ENCODE results near the gene CARD8. TPM values are rescaled to one million over a fixed set of nuclear protein-coding genes. Genes with fewer than 3 reads are reported as not detected.
A peak's percentile ranks its signal among the peaks of the same experiment; 100 is the strongest.

Gene CARD8
- total and polyA plus RNA-seq, 7 experiments from 2014 or later: 73.6 to 301 (median 165) TPM

DNA sequence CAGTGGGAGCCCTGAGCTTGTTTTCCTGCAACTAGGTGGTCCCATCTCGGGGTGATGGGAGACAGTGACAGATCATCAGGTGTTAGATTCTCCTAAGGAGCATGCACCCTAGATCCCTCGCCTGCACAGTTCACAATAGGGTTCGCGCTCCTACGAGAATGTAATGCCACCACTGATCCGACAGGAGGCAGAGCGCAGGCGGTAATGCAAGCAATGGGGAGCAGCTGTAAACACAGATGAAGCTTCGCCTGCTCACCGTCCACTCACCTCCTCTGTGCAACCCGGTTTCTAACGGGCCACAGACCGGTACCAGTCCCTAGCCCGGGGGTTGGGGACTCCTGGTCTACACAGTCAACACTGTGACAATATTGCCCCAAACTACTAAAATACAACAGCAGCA, 38.8 kb downstream of the CARD8 start:
- Histone ChIP-seq H3K36me3 (ENCODE audit: control insufficient read depth in 2 of 3, insufficient read depth in 3 of 3, low read length in 3 of 3) (peaks cover 6 to 59% (median 8%) of the 10 kb centered on the region in 3 experiments), H3K4me1 (ENCODE audit: control insufficient read depth in 2 of 2, insufficient read depth in 2 of 2, low read length in 2 of 2) (no peaks in the 10 kb centered on the region), H3K4me3 (ENCODE audit: low read length) (no peak overlapping the region), H3K9me3 (ENCODE audit: control insufficient read depth in 2 of 3, low read length in 3 of 3) (no peaks in the 10 kb centered on the region), H3K27me3 (ENCODE audit: control insufficient read depth in 2 of 2, insufficient read depth in 2 of 2, low read length in 2 of 2) (no peaks in the 10 kb centered on the region), H3K27ac (ENCODE audit: low read depth, low read length) (no peak overlapping the region)
- ChIA-PET POLR2A (interaction anchor here (1.4 to 3.3 kb wide), 2 partner anchors 13 to 17 kb away, joined by 3 to 14 read pairs; no protein-coding TSS in a partner anchor), CTCF (interaction anchor here (1.6 kb wide), 1 partner anchor 38 kb away, joined by 3 read pairs; no protein-coding TSS in a partner anchor)
- Mint-ChIP-seq H3K4me1 (peaks cover 0 to 28% (median 6%) of the 10 kb centered on the region in 7 donors), H3K27me3 (no peaks in the 10 kb centered on the region), H3K36me3 (peaks cover 0 to 66% (median 45%) of the 10 kb centered on the region in 5 donors), H3K4me3 (no peak overlapping the region), H3K27ac (peak overlapping the region in 1 of 9 donors; percentile 4), H3K9me3 (no peaks in the 10 kb centered on the region)
- intact Hi-C loops (cut with micrococcal nuclease): no loop called here
- DNase-seq: no peak
- no peak for ATAC-seq

GRCh38 chr19:48213959-48214358, 41.8 kb downstream of the CARD8 start:
- ATAC-seq (no peak), DNase-seq (no peak)
- H3K36me3 Mint-ChIP-seq: peaks cover 0 to 59% (median 47%) of the 10 kb centered on the region in 5 donors
- Histone ChIP-seq H3K36me3 (ENCODE audit: control insufficient read depth in 2 of 3, insufficient read depth in 3 of 3, low read length in 3 of 3) (peaks cover 6 to 51% (median 8%) of the 10 kb centered on the region in 3 experiments), H3K27ac (ENCODE audit: low read depth, low read length) (no peak overlapping the region), H3K4me3 (ENCODE audit: low read length) (no peak overlapping the region), H3K4me1 (ENCODE audit: control insufficient read depth in 2 of 2, insufficient read depth in 2 of 2, low read length in 2 of 2) (no peaks in the 10 kb centered on the region), H3K27me3 (ENCODE audit: control insufficient read depth in 2 of 2, insufficient read depth in 2 of 2, low read length in 2 of 2) (no peaks in the 10 kb centered on the region), H3K9me3 (ENCODE audit: control insufficient read depth in 2 of 3, low read length in 3 of 3) (no peaks in the 10 kb centered on the region)
- H3K4me1 Mint-ChIP-seq: peaks cover 5 to 48% (median 10%) of the 10 kb centered on the region in 7 donors
- no peak overlapping the region for H3K4me3 Mint-ChIP-seq
- CTCF ChIA-PET: interaction anchor here (0.9 kb wide), 1 partner anchor 45 kb away, joined by 3 read pairs; no protein-coding TSS in a partner anchor
- peak overlapping the region in 8 of 9 donors; percentile 2 to 87 (median 32) for H3K27ac Mint-ChIP-seq
- H3K9me3 Mint-ChIP-seq: no peaks in the 10 kb centered on the region
- POLR2A ChIA-PET: interaction anchor here (2.4 to 3.3 kb wide), 2 partner anchors 10 kb away, joined by 11 to 14 read pairs; no protein-coding TSS in a partner anchor
- intact Hi-C loops (cut with micrococcal nuclease): no loop called here
- H3K27me3 Mint-ChIP-seq: no peaks in the 10 kb centered on the region

- no peaks in the 10 kb centered on the region for H3K27me3 Mint-ChIP-seq
- no peaks in the 10 kb centered on the region for H3K9me3 ChIP-seq (ENCODE audit: control insufficient read depth in 2 of 3, low read length in 3 of 3)
- ChIA-PET CTCF (interaction anchor here (0.5 kb wide), 1 partner anchor 197 kb away, joined by 3 read pairs; no protein-coding TSS in a partner anchor), POLR2A (interaction anchor here (0.6 kb wide), 1 partner anchor 37 kb away, joined by 3 read pairs; no protein-coding TSS in a partner anchor)
- peaks cover 0 to 34% (median 30%) of the 10 kb centered on the region in 5 donors for H3K36me3 Mint-ChIP-seq
- H3K9me3 Mint-ChIP-seq: no peaks in the 10 kb centered on the region
- H3K4me3 ChIP-seq (ENCODE audit: low read length): no peak overlapping the region
- ATAC-seq (no peak), DNase-seq (peak in 2 of 9 donors; percentile 16 to 31)
- H3K4me1 ChIP-seq (ENCODE audit: control insufficient read depth in 2 of 2, insufficient read depth in 2 of 2, low read length in 2 of 2): peaks cover 0 to 3% of the 10 kb centered on the region in 2 donors
- H3K27me3 ChIP-seq (ENCODE audit: control insufficient read depth in 2 of 2, insufficient read depth in 2 of 2, low read length in 2 of 2): no peaks in the 10 kb centered on the region
- no peak overlapping the region for H3K27ac ChIP-seq (ENCODE audit: low read depth, low read length)
- intact Hi-C loops (cut with micrococcal nuclease): no loop called here
- H3K36me3 ChIP-seq (ENCODE audit: control insufficient read depth in 2 of 3, insufficient read depth in 3 of 3, low read length in 3 of 3): peaks cover 0 to 30% (median 8%) of the 10 kb centered on the region in 3 experiments
- H3K4me3 Mint-ChIP-seq: peak overlapping the region in 2 of 10 donors; percentile 10 to 28
- H3K4me1 Mint-ChIP-seq: peaks cover 7 to 47% (median 22%) of the 10 kb centered on the region in 7 donors
- peak overlapping the region in 7 of 9 donors; percentile 37 to 88 (median 81) for H3K27ac Mint-ChIP-seq
Observed at GRCh38 chr19:48210005-48210404, 45.7 kb downstream of the CARD8 start.

DNA sequence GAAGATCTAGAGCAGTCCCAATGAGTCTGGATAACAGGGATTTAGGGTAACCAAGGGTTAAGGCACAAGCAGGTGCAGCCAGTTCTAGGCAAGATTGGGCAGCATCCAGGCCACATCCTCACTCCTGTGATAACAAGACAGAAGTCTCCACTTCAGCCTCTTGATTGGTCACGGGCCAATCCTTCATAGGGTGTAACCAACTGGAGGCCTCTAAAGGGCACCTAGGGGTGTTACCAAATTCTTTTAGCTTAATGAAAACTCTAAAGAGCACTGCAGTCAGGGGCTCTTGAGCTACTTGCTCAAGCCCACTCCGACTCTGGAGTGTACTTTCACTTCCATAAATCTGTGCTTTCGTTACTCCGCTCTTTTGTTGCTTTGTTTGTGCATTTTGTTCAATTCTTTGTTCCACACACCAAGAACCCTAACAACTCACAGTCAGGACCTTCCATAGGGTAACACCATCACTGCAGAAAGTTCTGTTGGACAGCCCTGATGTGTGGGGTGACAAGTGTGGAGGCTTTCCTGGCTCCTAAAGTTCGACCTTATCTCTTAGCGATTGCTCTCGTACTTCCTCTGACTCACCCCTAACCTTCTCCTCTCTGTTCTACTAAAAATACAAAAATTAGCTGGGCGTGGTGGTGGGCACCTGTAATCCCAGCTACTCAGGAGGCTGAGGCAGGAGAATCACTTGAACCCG, 49.2 kb downstream of the CARD8 start:
- Histone ChIP-seq H3K27ac (ENCODE audit: low read depth, low read length) (no peak overlapping the region), H3K27me3 (ENCODE audit: control insufficient read depth in 2 of 2, insufficient read depth in 2 of 2, low read length in 2 of 2) (no peaks in the 10 kb centered on the region), H3K36me3 (ENCODE audit: control insufficient read depth in 2 of 3, insufficient read depth in 3 of 3, low read length in 3 of 3) (peaks cover 0 to 7% (median 0%) of the 10 kb centered on the region in 3 experiments), H3K9me3 (ENCODE audit: control insufficient read depth in 2 of 3, low read length in 3 of 3) (no peaks in the 10 kb centered on the region), H3K4me1 (ENCODE audit: control insufficient read depth in 2 of 2, insufficient read depth in 2 of 2, low read length in 2 of 2) (peaks cover 8 to 19% of the 10 kb centered on the region in 2 donors), H3K4me3 (ENCODE audit: low read length) (no peak overlapping the region)
- CTCF ChIA-PET: interaction anchor here (2.1 kb wide), 1 partner anchor 9 kb away, joined by 8 read pairs; no protein-coding TSS in a partner anchor
- Mint-ChIP-seq H3K4me1 (peaks cover 7 to 50% (median 22%) of the 10 kb centered on the region in 7 donors), H3K4me3 (peak overlapping the region in 2 of 10 donors; percentile 47 to 55), H3K9me3 (no peaks in the 10 kb centered on the region), H3K27me3 (no peaks in the 10 kb centered on the region), H3K27ac (peak overlapping the region; percentile 28 to 81 (median 56)), H3K36me3 (peaks cover 0 to 15% (median 12%) of the 10 kb centered on the region in 5 donors)
- ATAC-seq: no peak
- intact Hi-C loops (cut with micrococcal nuclease): no loop called here
- POLR2A ChIA-PET: no interaction called here
- no peak for DNase-seq

DNA sequence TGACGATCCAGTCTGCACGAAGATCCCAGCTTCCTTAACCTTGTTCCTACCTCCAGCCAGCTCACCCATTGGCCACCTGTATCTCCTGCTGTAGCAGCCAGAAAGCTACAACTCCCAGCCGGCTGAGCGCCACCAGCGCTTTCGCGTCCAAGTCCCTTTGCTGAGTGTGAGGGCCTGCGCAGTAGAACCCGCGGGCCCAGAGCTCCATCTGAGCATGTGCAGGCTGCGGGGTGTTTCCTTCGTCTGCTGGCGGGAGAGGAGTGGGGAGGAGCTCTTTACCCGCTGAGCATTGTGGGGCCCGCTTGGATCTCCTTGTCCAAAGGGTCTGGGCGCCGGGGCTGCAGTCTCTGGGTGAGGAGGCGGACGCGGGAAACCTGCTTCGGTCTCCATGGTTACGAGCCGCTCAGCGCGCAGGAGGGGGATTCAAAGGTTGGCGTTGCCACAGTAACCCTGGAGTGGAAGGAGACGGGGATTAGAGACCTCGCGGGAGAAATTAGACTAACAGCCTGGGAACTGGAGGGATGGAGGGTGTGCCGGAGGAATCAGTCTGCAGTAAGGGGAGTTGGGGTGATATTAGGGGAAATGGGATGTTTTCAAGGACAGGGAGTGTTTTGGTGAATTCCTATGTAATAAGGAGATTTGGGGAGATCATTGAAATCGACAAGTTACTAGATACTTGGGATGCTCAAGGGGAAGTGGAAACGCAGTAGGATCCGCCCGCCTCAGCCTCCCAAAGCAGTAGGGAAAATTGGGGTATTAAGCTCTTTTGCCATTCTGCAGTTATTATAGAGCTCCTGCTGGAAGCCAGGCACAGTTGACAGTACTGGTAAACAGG, 51.7 kb downstream of the CARD8 start:
- peak overlapping the region; percentile 73 for H3K4me3 ChIP-seq (ENCODE audit: low read length)
- peak overlapping the region; percentile 81 for H3K27ac ChIP-seq (ENCODE audit: low read depth, low read length)
- ATAC-seq (peak; percentile 100), DNase-seq (peak; percentile 73 to 90 (median 89))
- H3K4me1 ChIP-seq (ENCODE audit: control insufficient read depth in 2 of 2, insufficient read depth in 2 of 2, low read length in 2 of 2): peaks cover 8 to 19% of the 10 kb centered on the region in 2 donors
- POLR2A ChIA-PET: interaction anchor here (0.5 to 3.6 kb wide), 29 partner anchors 8 to 1307 kb away, joined by 3 to 21 read pairs (median 4); partner anchors contain the start of genes CARD8, DHDH, KDELR1 and LIG1
- Mint-ChIP-seq H3K9me3 (peaks cover 0 to 1% (median 0%) of the 10 kb centered on the region in 11 donors), H3K27me3 (no peaks in the 10 kb centered on the region), H3K4me3 (no peak overlapping the region), H3K4me1 (peaks cover 4 to 34% (median 18%) of the 10 kb centered on the region in 7 donors), H3K36me3 (peaks cover 0 to 10% (median 0%) of the 10 kb centered on the region in 5 donors), H3K27ac (no peak overlapping the region)
- no peaks in the 10 kb centered on the region for H3K27me3 ChIP-seq (ENCODE audit: control insufficient read depth in 2 of 2, insufficient read depth in 2 of 2, low read length in 2 of 2)
- intact Hi-C loops (cut with micrococcal nuclease): loop anchor here (1.0 to 5.0 kb wide), 5 partner anchors 34 to 118 kb away; partner anchors contain the start of genes LIG1 (in 2 of the 2) and ZSWIM9 (in 2 of the 2)
- H3K9me3 ChIP-seq (ENCODE audit: control insufficient read depth in 2 of 3, low read length in 3 of 3): no peaks in the 10 kb centered on the region
- CTCF ChIA-PET: interaction anchor here (0.7 to 2.8 kb wide), 12 partner anchors 9 to 1377 kb away, joined by 3 to 17 read pairs (median 5); partner anchors contain the start of gene NOSIP
- no peaks in the 10 kb centered on the region for H3K36me3 ChIP-seq (ENCODE audit: control insufficient read depth in 2 of 3, insufficient read depth in 3 of 3, low read length in 3 of 3)

All from naive thymus-derived CD4-positive, alpha-beta T cell (primary cell).